ENCODE data around the gene LIME1. TPM values are rescaled to one million over a fixed set of nuclear protein-coding genes. Genes with fewer than 3 reads are reported as not detected.

The LIME1 gene
- total RNA-seq, 1 donor from 2014 or later, result 5.1 TPM

GRCh38 chr20:63739130-63740069 is 2.9 kb downstream of the LIME1 start, which contains the start of gene SLC2A4RG:
SLC2A4RG (plus strand) TSS chr20:63739776; CDS start chr20:63739913, 137 bp downstream.
- ATAC-seq, result peak; percentile 64

GRCh38 chr20:63740070-63740626 is 3.7 kb downstream of the LIME1 start:
- ATAC-seq, result peak; percentile 10

GRCh38 chr20:63740627-63741353 is 4.3 kb downstream of the LIME1 start:
- ATAC-seq, result peak; percentile 56

GRCh38 chr20:63741354-63741675 is 4.9 kb downstream of the LIME1 start:
- ATAC-seq, result no peak

GRCh38 chr20:63741676-63742380 is 5.4 kb downstream of the LIME1 start:
- ATAC-seq, result no peak

GRCh38 chr20:63742381-63743024 is 6.0 kb downstream of the LIME1 start:
- ATAC-seq, result no peak

- ATAC-seq, result no peak
Measured at GRCh38 chr20:63743210-63743970, 6.9 kb downstream of the LIME1 start.

- ATAC-seq, result no peak
Measured at GRCh38 chr20:63744158-63744557, 7.7 kb downstream of the LIME1 start.

- no peak for ATAC-seq
Measured at GRCh38 chr20:63744574-63745423, 8.3 kb downstream of the LIME1 start.

- no peak for ATAC-seq
Measured at GRCh38 chr20:63745424-63745805, 9.0 kb downstream of the LIME1 start.

GRCh38 chr20:63745961-63746731 is 9.7 kb downstream of the LIME1 start:
- ATAC-seq, result no peak

GRCh38 chr20:63746751-63747315 is 10.4 kb downstream of the LIME1 start:
- no peak for ATAC-seq

- ATAC-seq, result no peak
Measured at GRCh38 chr20:63747622-63748069, 11.2 kb downstream of the LIME1 start.

- ATAC-seq, result no peak
Measured at GRCh38 chr20:63748070-63748933, 11.8 kb downstream of the LIME1 start.

GRCh38 chr20:63748934-63749270 is 12.4 kb downstream of the LIME1 start:
- ATAC-seq, result no peak

GRCh38 chr20:63749597-63750508 is 13.4 kb downstream of the LIME1 start:
- ATAC-seq, result no peak

- no peak for ATAC-seq
Measured at GRCh38 chr20:63750807-63751470, 14.5 kb downstream of the LIME1 start.

All from esophagus mucosa (tissue), 1 donor.